GM18867 (cell line): ENCODE data around the gene TEX2.

Experiments
- ATAC-seq: cut with Tn5 transposase; IDR thresholded peaks from one replicate; pipeline ENCODE4 v1.9.1; 2021; ENCODE audit warnings: mild to moderate bottlenecking, moderate library complexity; ENCODE audit not compliant: unreplicated experiment

TEX2 gene

GRCh38 chr17:64270885-64271284, 7.8 kb upstream of the TEX2 start:
- no peak for ATAC-seq

- no peak for ATAC-seq
These were observed 6.9 kb upstream of the TEX2 start for GRCh38 chr17:64269687-64270649.

GRCh38 chr17:64264891-64265290, 1.8 kb upstream of the TEX2 start:
- ATAC-seq, result no peak

- ATAC-seq, result peak; percentile 41
These were observed 661 bp downstream of the TEX2 start for GRCh38 chr17:64262198-64262999.

GRCh38 chr17:64261417-64262145, 1.5 kb downstream of the TEX2 start:
- no peak for ATAC-seq

- ATAC-seq, result no peak
These were observed 2.2 kb downstream of the TEX2 start for GRCh38 chr17:64260886-64261285.

- ATAC-seq, result no peak
These were observed 3.1 kb downstream of the TEX2 start for GRCh38 chr17:64259922-64260321.

GRCh38 chr17:64259426-64259825, 3.6 kb downstream of the TEX2 start:
- no peak for ATAC-seq

GRCh38 chr17:64256913-64257807, 5.9 kb downstream of the TEX2 start:
- no peak for ATAC-seq

- no peak for ATAC-seq
These were observed 7.3 kb downstream of the TEX2 start for GRCh38 chr17:64255764-64256163.

- ATAC-seq, result no peak
These were observed 8.3 kb downstream of the TEX2 start for GRCh38 chr17:64254755-64255154.

- ATAC-seq, result no peak
These were observed 9.6 kb downstream of the TEX2 start for GRCh38 chr17:64253470-64253869.

- ATAC-seq, result no peak
These were observed 10.2 kb downstream of the TEX2 start for GRCh38 chr17:64252831-64253230.

- ATAC-seq, result no peak
These were observed 12.7 kb downstream of the TEX2 start for GRCh38 chr17:64250233-64250835.

- ATAC-seq, result no peak
These were observed 15.2 kb downstream of the TEX2 start for GRCh38 chr17:64247836-64248235.

- no peak for ATAC-seq
These were observed 17.6 kb downstream of the TEX2 start for GRCh38 chr17:64245218-64246145.

GRCh38 chr17:64244165-64244564, 18.9 kb downstream of the TEX2 start:
- ATAC-seq, result no peak

GRCh38 chr17:64243340-64243739, 19.7 kb downstream of the TEX2 start:
- ATAC-seq, result no peak

- ATAC-seq, result no peak
These were observed 20.4 kb downstream of the TEX2 start for GRCh38 chr17:64242633-64243032.
